Erythroblast (primary cell): Measurements from ENCODE around the gene SHB.

ENCODE experiments used
- DNase-seq, 2 experiments: peaks; one replicate each; lab custom pipeline; 2025; lab: John Stamatoyannopoulos, UW
- GATA1 ChIP-seq: IDR thresholded peaks from 2 replicates; pipeline ENCODE4 v1.6.1; 2011; ENCODE audit warnings: low read depth, mild to moderate bottlenecking, control low read depth, low read length, moderate library complexity
- POLR2A ChIP-seq: IDR thresholded peaks from 2 replicates; pipeline ENCODE4 v1.6.1; 2011; ENCODE audit warnings: mild to moderate bottlenecking, low read length

The SHB gene

DNA sequence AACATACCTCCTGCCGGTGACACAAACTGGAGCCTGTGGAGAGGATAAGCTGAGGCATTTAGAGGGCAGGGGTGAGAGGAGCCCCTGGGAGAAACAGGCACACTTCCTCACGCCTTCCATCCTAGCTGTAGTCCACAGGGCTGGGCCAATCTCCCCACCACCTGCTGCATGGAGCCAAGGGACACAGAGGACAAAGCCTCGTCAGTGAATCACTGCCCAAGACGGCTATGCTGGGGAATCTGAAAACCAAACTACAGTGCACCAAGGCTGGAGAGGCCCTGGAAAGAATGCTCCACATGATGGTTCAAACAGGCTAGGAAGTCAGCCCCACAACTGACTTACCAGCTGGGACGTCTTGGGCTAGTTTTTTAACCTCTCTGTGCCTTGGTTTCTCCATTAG is 57.0 kb downstream of the SHB start:
- no peak for DNase-seq
- TF ChIP-seq POLR2A, result no peak
- TF ChIP-seq GATA1, result no peak

DNA sequence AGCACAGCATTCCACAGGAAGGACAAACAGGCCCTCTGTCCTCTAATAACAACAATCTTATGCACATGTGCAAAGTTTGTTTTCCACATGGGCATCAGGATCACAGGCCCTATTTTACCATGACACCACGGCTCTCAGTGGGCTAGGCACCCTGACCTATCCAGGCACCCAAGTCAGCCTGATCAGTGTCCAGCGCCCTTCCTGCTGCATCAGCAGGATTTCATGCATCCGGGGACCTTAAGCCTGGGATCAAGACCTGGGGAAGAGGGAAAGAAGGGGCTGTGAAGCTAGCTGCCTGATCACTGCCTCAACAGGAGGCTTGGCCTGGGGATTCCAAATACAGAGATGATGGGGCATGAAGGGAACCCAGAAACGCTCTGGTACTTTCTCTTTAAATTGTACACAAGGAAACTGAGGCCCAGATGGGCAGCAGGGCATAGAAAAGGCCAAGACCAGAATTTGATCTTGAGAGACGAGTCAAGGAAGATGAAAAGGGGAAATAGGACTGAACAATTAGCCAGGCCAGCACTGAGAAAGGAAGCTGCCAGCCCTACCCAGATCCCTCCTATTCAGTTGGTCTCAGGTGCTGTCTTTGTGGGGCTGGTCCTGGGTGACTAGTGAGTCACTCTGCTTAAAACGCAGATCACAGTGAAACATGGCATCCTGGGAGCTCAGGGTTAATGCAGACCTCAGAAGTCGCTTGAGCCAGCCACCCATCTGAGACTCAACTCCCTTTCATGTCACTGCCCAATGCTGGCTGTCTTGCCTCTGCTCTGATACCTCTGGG is 57.9 kb downstream of the SHB start:
- no peak for TF ChIP-seq GATA1
- TF ChIP-seq POLR2A, result no peak

DNA sequence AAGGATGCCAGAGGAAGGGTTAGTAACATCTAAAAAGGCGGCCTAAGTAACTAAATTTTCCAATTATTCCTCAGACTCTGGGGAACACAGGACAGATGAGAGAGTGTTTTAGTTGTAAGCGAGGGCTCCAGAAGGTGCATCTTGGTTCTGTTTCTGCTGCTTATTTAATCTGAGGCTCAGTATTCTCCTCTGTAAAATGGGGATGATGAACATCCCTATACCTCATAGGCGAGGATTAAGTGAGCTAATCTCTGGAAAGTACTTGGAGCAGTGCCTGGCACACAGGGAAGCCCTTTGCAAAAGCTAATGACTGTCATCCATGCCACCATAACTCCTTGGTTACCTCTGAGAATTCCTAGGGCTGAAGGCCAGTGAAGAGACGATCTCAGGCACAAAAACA is 59.0 kb downstream of the SHB start:
- DNase-seq, result no peak
- no peak for TF ChIP-seq GATA1
- no peak for TF ChIP-seq POLR2A

More for the DNA sequence above, 57.9 kb downstream of the SHB start:
- DNase-seq, result no peak

DNA sequence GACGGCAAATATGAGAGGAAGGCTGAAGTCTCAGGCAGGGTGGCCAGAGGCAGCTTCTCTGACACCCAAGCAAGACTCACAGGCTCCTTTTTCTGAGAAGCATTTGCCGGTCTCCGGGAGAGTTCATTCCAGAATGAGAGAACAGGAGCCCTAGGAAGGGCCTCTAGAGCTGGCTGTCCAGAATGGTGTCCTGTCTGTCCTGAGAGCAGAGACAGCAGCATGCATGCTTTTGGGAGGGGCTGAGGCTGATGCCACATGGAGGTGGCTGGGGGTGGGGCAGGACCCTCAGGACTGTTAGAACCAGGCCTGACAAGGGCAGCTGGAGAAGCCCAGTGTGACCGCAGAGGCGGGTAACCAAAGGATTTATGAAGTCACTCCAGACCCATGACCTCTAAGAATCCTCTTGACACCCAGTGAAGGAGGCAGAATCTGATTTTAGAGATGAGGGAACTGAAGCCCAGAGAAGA is 60.0 kb downstream of the SHB start:
- no peak for DNase-seq
- TF ChIP-seq POLR2A (no peak), GATA1 (no peak)

DNA sequence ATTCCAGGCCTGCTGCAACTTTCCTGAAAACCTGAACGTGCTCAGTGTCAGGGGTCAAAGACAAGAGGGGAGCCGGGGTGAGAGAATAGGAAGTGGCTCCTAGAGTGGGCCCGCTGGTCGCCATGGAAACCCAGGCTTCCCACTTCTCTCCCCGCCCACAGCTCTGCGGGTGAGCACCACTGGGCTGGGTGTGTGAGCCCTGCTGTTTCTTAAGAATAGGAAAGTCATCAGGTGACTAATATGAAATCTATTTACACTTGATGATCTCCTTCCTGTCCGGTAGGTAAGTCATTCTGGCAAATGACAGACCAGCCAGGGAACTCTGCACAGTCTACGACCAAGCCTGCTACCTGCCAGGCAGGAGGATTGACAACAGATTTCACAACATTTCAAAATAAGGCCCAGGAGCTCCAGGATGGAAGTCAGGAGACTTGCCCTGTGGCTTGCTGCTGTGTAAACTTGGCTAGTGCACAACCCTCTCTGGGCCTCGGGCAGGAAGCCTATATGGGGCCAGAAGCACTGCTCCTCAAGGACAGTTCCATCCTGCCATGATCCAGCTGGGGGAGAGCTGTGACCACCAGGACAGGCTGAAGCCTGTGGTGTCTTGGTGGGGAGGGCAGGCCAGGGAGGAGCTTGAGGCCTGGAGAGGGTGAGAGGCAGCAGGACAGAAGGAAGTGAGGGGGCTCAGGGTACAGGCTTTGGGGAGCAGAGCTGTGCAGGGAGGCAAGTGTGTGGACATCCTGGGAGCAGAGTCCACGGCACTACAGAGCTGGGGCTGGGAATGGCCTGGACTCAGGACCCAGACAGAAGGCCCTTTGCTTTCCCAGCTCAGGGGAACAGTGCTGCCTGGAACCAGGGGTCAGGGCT is 60.6 kb downstream of the SHB start:
- TF ChIP-seq POLR2A (no peak), GATA1 (no peak)
- peak; percentile 23 to 42 for DNase-seq

DNA sequence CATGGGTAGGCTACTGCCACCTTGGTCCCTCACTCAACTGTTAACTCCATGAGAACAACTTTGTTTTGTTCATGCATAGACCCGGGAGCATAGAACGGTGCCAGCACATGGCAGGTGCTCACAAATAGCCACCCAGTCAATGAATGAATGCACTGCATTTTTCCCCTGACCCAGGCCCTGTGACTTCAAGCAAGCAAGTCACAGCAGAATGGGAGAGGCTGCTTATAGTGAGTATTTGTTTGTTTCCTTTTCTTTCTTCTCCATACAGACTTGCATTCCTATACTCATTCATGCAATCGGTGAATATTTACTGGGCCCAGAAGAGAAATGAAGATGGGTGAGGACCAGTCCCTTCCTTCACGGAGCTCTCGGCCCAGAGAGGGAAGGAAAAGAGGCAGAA is 62.0 kb downstream of the SHB start:
- no peak for DNase-seq
- TF ChIP-seq POLR2A, result no peak
- no peak for TF ChIP-seq GATA1

DNA sequence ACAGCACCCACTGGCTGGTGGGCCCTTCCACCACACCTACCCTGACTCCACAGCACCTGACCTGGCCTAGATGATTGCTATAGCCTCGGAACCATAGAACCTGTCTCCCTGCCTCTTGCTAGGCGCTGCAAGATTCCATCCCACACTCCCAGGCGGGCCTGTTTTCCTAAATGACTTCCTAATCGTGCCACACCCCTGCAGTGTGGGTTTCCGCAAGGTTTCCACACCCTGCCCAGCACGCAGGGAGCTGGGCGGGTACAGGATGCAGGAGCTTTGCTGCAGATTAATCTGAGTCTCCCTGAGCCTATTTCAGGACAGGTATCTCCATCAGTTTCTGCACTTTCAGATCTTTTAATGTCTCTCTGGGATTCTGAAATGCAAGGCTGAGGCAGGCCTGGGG is 62.9 kb downstream of the SHB start:
- no peak for TF ChIP-seq GATA1
- TF ChIP-seq POLR2A, result no peak
- DNase-seq, result no peak

DNA sequence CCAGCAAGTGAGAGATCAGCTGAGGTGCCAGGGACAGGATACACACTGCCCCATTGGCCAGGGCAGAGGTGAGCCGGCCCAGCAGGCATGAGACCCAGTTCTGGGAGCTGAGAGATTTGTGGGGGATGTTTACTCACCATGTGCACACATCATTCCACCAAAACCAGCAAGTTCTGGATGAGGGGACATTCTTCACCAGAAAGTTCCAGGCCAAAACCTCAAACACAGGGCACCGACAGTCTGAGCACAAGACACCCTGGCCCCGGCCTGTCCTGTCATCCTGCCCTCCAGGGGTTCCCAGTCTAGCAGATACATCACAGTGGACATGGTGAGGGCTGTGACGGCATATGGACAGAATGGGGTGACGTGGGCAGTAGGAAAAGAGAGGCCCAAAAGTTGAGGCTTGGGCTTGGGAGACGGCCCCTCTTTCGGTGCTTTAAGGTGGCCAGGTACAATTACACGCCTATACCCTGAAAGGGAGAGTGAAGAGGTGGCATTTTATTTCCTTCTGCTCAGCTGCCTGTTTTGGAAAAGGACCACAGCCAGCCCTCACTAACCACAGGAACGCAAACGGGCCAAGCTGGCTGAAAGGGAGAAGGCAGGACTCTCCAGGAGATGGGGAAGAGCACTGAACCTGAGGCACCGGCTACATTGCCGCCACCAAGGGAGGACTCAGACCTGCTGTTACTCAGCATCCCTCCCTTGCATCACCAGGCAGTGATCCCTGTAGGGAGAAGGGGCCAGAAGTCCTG is 64.0 kb downstream of the SHB start:
- DNase-seq, result no peak
- TF ChIP-seq POLR2A (no peak), GATA1 (no peak)

DNA sequence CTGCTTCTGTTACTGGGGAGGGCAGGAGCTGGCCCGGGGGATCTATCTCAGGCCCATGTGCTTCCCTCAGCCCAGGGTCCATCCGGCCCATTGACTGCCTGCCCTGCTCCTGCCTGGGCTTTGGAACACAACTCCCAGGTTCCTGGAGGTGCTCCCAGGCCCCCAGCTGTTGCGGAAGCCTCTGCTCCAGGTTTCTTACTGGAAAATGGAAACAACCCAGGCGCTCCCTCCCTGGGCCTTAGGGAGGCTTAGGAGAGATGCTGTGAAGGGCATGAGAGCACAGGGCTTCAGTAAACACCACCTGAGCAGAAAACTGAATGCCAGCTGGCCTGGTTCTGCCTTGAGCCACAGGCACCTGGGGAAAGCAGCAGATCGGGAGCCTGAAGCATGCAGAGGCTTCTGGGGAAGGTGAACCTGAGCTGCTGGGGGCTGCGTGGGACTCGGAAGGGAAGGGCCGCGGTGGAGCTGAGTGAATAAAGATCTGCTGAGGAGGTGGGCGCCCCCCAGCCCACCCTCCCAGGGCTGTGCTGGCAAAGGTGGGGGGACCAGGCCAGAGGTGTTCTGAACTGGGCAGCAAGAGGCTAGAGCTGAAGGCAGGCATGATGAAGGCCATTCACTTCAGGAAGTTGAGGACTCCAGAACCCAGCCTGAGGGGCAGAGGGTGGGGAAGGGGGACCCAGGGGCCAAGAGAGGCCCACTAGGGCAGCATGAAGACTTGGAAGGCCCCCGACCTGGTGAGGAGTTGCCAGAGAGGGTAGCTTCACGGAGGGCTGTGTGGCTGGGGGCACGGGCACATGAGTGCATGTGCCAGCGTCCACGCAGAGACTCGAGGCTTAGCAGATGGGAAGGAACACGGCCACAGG is 64.8 kb downstream of the SHB start:
- no peak for TF ChIP-seq GATA1
- TF ChIP-seq POLR2A, result no peak
- no peak for DNase-seq

DNA sequence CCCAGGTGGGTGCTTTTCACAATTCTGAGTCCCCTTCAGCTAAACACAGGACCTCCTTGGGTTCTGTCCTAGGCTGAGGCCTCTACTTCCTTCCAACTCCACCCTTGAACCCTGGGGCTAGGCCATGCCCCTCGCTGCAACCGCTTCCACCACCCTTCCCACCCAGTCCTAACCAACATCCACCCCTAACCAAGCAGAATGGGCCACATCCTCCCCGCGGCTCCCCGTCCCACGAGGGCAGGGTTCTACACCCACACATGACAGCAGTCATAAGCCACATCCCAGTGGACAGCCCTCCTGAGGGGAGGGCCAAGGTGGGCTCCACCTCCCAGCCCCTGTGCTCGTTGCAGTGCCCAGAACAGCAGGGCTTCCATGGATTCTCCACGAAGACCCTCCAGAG is 65.8 kb downstream of the SHB start:
- DNase-seq, result no peak
- TF ChIP-seq POLR2A, result no peak
- TF ChIP-seq GATA1, result no peak

DNA sequence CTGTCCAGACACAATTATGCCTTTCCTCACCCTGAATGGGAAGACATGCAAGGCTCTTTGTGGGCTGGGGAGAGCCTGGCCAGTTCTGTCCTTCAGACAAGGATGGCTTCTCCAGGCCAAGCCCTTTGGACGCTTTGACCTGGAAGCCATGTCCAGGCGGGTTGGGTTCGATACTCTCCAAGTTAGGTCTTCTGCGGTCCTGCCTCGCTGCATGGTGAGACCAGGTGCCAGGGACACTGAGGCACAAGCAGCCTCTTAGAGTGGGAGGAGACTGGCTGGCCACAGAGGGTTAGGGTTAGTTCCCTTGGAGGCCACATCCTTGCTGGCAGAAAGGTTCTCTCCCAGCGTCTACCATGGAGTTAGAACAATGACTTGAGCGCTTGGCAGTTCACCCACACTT is 67.6 kb downstream of the SHB start:
- TF ChIP-seq GATA1 (no peak), POLR2A (no peak)
- no peak for DNase-seq

DNA sequence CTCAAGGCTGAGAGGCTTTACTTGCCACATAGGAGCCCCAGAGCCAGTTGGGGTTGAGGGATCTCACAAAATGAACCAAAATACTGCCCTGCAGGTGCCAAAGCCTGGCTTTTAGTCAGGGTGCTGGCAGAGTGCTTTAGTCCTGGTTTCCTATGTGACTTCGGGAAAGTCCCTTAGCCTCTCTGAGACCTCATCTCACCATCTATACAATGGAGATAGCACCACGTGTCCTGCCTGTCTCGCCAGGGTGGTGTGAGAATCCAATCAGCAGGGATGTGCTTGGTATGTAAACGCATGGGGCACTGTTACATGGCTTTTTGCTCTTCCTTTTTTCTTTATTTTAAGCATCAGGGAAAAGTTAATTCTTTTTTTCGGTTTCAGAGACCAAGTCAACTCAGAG is 68.3 kb downstream of the SHB start:
- no peak for TF ChIP-seq GATA1
- no peak for TF ChIP-seq POLR2A
- DNase-seq, result no peak

DNA sequence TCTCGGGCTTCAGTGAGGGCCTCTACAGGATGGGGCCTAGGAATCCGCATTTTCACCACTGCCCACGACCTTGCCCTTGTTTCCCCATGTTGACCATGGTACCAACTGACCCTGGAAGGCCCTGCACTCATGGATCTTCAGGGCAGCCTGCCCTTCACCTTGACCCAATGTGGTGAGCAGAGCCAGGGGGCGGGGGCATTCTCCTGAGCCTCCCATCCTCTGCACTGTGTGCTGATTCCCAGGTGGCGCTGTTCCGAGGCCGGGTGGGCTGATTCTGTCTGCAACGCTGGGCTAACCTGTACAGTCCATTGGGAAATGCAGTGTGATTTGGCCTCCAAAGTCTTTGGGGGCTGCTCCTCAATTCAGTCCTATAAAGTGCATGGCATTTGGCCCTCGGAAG is 68.7 kb downstream of the SHB start:
- TF ChIP-seq POLR2A, result no peak
- TF ChIP-seq GATA1, result no peak

More for the DNA sequence above, 68.7 kb downstream of the SHB start:
- no peak for DNase-seq
